Eye (tissue), 1 donor: Measurements from ENCODE around the gene PRIMPOL.

Experiments used
- DNase-seq: peaks from one replicate; pipeline ENCODE4 v3.0.0-alpha.2; 2015

Gene PRIMPOL

GRCh38 chr4:184668511-184669114 is 19.1 kb downstream of the PRIMPOL start:
- no peak for DNase-seq

- DNase-seq, result no peak
Measured at GRCh38 chr4:184669251-184669650, 19.7 kb downstream of the PRIMPOL start.

GRCh38 chr4:184671101-184671500 is 21.6 kb downstream of the PRIMPOL start:
- no peak for DNase-seq

- no peak for DNase-seq
Measured at GRCh38 chr4:184672741-184673140, 23.2 kb downstream of the PRIMPOL start.

GRCh38 chr4:184674011-184674410 is 24.5 kb downstream of the PRIMPOL start:
- DNase-seq, result no peak

- DNase-seq, result no peak
Measured at GRCh38 chr4:184675018-184675417, 25.5 kb downstream of the PRIMPOL start.

GRCh38 chr4:184675821-184676492 is 26.4 kb downstream of the PRIMPOL start:
- DNase-seq, result no peak

- DNase-seq, result no peak
Measured at GRCh38 chr4:184680698-184681097, 31.2 kb downstream of the PRIMPOL start.

- no peak for DNase-seq
Measured at GRCh38 chr4:184681916-184682315, 32.4 kb downstream of the PRIMPOL start.

GRCh38 chr4:184684491-184685189 is 35.1 kb downstream of the PRIMPOL start:
- DNase-seq, result no peak

- no peak for DNase-seq
Measured at GRCh38 chr4:184688005-184688404, 38.5 kb downstream of the PRIMPOL start.

GRCh38 chr4:184688447-184688846 is 38.9 kb downstream of the PRIMPOL start:
- DNase-seq, result no peak

GRCh38 chr4:184689681-184690080 is 40.1 kb downstream of the PRIMPOL start:
- DNase-seq, result no peak

GRCh38 chr4:184693056-184693455 is 43.5 kb downstream of the PRIMPOL start:
- DNase-seq, result no peak

GRCh38 chr4:184694412-184694956 is 44.9 kb downstream of the PRIMPOL start:
- no peak for DNase-seq

GRCh38 chr4:184695178-184695896 is 45.8 kb downstream of the PRIMPOL start:
- peak; percentile 12 for DNase-seq

GRCh38 chr4:184697956-184698355 is 48.4 kb downstream of the PRIMPOL start:
- no peak for DNase-seq

GRCh38 chr4:184699941-184700340 is 50.4 kb downstream of the PRIMPOL start:
- DNase-seq, result no peak

GRCh38 chr4:184702114-184702513 is 52.6 kb downstream of the PRIMPOL start:
- no peak for DNase-seq

GRCh38 chr4:184705692-184706091 is 56.2 kb downstream of the PRIMPOL start:
- DNase-seq, result no peak

GRCh38 chr4:184706453-184706852 is 56.9 kb downstream of the PRIMPOL start:
- DNase-seq, result no peak

- no peak for DNase-seq
Measured at GRCh38 chr4:184712322-184712721, 62.8 kb downstream of the PRIMPOL start.

GRCh38 chr4:184713887-184714286 is 64.3 kb downstream of the PRIMPOL start:
- DNase-seq, result no peak
